Spinal cord (tissue), 10 donors: ENCODE measurements around the gene AIFM2. TPM values are rescaled to one million over a fixed set of nuclear protein-coding genes. Genes with fewer than 3 reads are reported as not detected.
"Not testable (repeated sequence)": the region's sequence is repeated elsewhere in the genome, so short reads cannot be mapped to it uniquely, and the experiment has no call there.

ENCODE experiments used
- DNase-seq, 6 donors: peaks; one replicate each; pipeline versions ENCODE4 v3.0.0 to v3.0.0-alpha.2; 2013 to 2015; ENCODE audit warnings: low spot score in 6 of 6, low read depth in 4 of 6
- H3K27ac ChIP-seq: one replicate; pipeline ENCODE4 v1.5.1; 2013; ENCODE audit warnings: low read depth, low read length, control low read depth
- H3K27me3 ChIP-seq: one replicate; pipeline ENCODE4 v1.6.1; 2013; ENCODE audit warnings: low read length; ENCODE audit not compliant: control insufficient read depth, insufficient read depth
- H3K36me3 ChIP-seq: one replicate; pipeline ENCODE4 v1.6.1; 2013; ENCODE audit warnings: low read length; ENCODE audit not compliant: control insufficient read depth, insufficient read depth
- H3K4me1 ChIP-seq: one replicate; pipeline ENCODE4 v1.6.1; 2013; ENCODE audit warnings: low read length; ENCODE audit not compliant: control insufficient read depth, insufficient read depth
- H3K4me3 ChIP-seq: one replicate; pipeline ENCODE4 v1.5.1; 2013; ENCODE audit warnings: low read depth, low read length, control low read depth
- H3K9me3 ChIP-seq: one replicate; pipeline ENCODE4 v1.6.1; 2013; ENCODE audit warnings: low read length; ENCODE audit not compliant: control insufficient read depth, insufficient read depth
- WGBS: methylation state at CpG from one replicate; pipeline ENCODE4 v1.1.5; 2013; ENCODE audit warnings: missing lambda C conversion rate; ENCODE audit not compliant: insufficient coverage; 5-methylcytosine and 5-hydroxymethylcytosine counted together
- polyA plus RNA-seq, 2 donors: library from polyadenylated mRNA; unstranded; fragments of 120-200 nt; gene quantifications; one replicate each; pipeline ENCODE4 v1.2.1, GENCODE V29; 2013; ENCODE audit not compliant: insufficient read length in 2 of 2
- total RNA-seq, 2 donors: library from RNA; depleted of rRNA in 1 of 2; stranded (reverse); fragments of 120-200 nt in 1 of 2; fragments of >200 nt in 1 of 2; gene quantifications; one replicate each; pipeline versions ENCODE4 v1.2.3 to v1.2.4, GENCODE V29; 2013 to 2014
- donor health status: healthy.

The AIFM2 gene
- total and polyA plus RNA-seq, 4 donors, result 3.3 to 7.8 (median 4.3) TPM

- H3K27ac ChIP-seq, result no peak overlapping the region
- H3K4me3 ChIP-seq, result no peak overlapping the region
- no peak for DNase-seq
- 100% methylated on average over 1 of the region's 1 CpG for WGBS
- peaks cover 13% of the 10 kb centered on the region for H3K36me3 ChIP-seq
- H3K27me3 ChIP-seq, result no peaks in the 10 kb centered on the region
- no peaks in the 10 kb centered on the region for H3K9me3 ChIP-seq
- no peaks in the 10 kb centered on the region for H3K4me1 ChIP-seq
These were observed 8.2 kb downstream of the AIFM2 start for GRCh38 chr10:70124415-70124814.

DNA sequence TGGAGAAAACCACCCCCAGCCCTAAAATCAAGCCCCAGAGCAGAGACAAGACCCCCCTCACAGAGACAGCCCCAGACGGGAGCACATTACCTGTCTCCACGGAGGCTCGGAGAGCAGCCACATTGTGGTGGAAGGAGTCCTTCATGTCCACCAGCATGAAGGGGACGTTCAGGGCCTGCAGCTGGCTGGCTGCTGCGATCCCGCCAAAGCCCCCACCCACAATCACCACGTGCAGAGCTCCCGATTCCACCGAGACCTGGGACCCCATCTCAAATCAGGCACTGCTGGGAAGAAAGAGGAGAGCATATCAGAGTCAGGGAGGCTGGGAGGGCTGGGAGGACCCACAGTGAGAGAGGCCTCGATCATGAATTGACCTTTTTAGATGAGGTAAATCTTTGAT is 8.8 kb downstream of the AIFM2 start:
- 60% methylated on average over 1 of the region's 10 CpGs for WGBS
- H3K36me3 ChIP-seq, result peaks cover 13% of the 10 kb centered on the region
- H3K27me3 ChIP-seq, result no peaks in the 10 kb centered on the region
- H3K4me3 ChIP-seq, result no peak overlapping the region
- DNase-seq, result no peak
- no peak overlapping the region for H3K27ac ChIP-seq
- no peaks in the 10 kb centered on the region for H3K4me1 ChIP-seq
- H3K9me3 ChIP-seq, result no peaks in the 10 kb centered on the region

- not testable (repeated sequence) for H3K27me3 ChIP-seq
- WGBS, result 92% methylated on average over 9 of the region's 9 CpGs
- H3K36me3 ChIP-seq, result peaks cover 13% of the 10 kb centered on the region
These were observed 9.5 kb downstream of the AIFM2 start for GRCh38 chr10:70123166-70123565.

GRCh38 chr10:70122742-70123141 is 9.9 kb downstream of the AIFM2 start:
- DNase-seq, result no peak
- Histone ChIP-seq H3K27ac (no peak overlapping the region), H3K27me3 (no peaks in the 10 kb centered on the region), H3K4me3 (no peak overlapping the region), H3K4me1 (no peaks in the 10 kb centered on the region), H3K9me3 (no peaks in the 10 kb centered on the region), H3K36me3 (peaks cover 13% of the 10 kb centered on the region)
- 100% methylated on average over 1 of the region's 5 CpGs for WGBS

More at GRCh38 chr10:70123166-70123565, 9.5 kb downstream of the AIFM2 start:
- not testable (repeated sequence) for H3K4me1 ChIP-seq, H3K9me3 ChIP-seq, H3K4me3 ChIP-seq, H3K27ac ChIP-seq, DNase-seq

- no peak for DNase-seq
- no peaks in the 10 kb centered on the region for H3K27me3 ChIP-seq
- peaks cover 20% of the 10 kb centered on the region for H3K36me3 ChIP-seq
- no peak overlapping the region for H3K4me3 ChIP-seq
- 94% methylated on average over 8 of the region's 11 CpGs for WGBS
- no peaks in the 10 kb centered on the region for H3K4me1 ChIP-seq
- H3K27ac ChIP-seq, result no peak overlapping the region
- H3K9me3 ChIP-seq, result no peaks in the 10 kb centered on the region
These were observed 11.2 kb downstream of the AIFM2 start for GRCh38 chr10:70121281-70121949.

GRCh38 chr10:70120417-70120816 is 12.2 kb downstream of the AIFM2 start:
- Histone ChIP-seq H3K9me3 (no peaks in the 10 kb centered on the region), H3K4me1 (no peaks in the 10 kb centered on the region), H3K36me3 (peaks cover 20% of the 10 kb centered on the region), H3K27me3 (no peaks in the 10 kb centered on the region), H3K27ac (no peak overlapping the region), H3K4me3 (no peak overlapping the region)
- DNase-seq, result no peak
- 96% methylated on average over 6 of the region's 6 CpGs for WGBS

- no peak overlapping the region for H3K27ac ChIP-seq
- H3K27me3 ChIP-seq, result no peaks in the 10 kb centered on the region
- H3K4me1 ChIP-seq, result no peaks in the 10 kb centered on the region
- no peak for DNase-seq
- WGBS, result 72% methylated on average over 8 of the region's 8 CpGs
- no peak overlapping the region for H3K4me3 ChIP-seq
- no peaks in the 10 kb centered on the region for H3K9me3 ChIP-seq
- H3K36me3 ChIP-seq, result peaks cover 25% of the 10 kb centered on the region
These were observed 13.0 kb downstream of the AIFM2 start for GRCh38 chr10:70119623-70120022.

DNA sequence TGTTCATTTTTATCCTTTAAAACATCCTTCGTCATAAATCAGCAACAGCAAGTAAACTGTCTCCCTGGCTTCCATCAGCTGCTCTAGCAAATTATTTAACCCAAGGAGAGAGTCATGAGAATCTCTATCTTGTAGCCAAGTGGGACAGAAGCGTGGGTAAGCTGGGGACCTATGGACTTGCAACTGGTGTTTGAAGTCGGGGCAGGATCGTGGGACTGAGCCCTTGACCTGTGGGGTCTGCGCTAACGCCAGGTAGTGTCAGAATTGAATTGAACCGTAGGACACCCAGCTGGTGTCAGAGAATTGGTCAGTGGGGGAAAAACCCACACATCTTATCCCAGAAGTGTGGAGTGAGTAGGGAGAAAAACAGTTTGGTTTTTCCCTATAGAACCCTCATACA is 13.4 kb downstream of the AIFM2 start:
- H3K9me3 ChIP-seq, result no peaks in the 10 kb centered on the region
- no peak overlapping the region for H3K27ac ChIP-seq
- no peak for DNase-seq
- H3K4me3 ChIP-seq, result no peak overlapping the region
- no peaks in the 10 kb centered on the region for H3K27me3 ChIP-seq
- no peaks in the 10 kb centered on the region for H3K4me1 ChIP-seq
- WGBS, result 93% methylated on average over 4 of the region's 7 CpGs
- H3K36me3 ChIP-seq, result peaks cover 28% of the 10 kb centered on the region

DNA sequence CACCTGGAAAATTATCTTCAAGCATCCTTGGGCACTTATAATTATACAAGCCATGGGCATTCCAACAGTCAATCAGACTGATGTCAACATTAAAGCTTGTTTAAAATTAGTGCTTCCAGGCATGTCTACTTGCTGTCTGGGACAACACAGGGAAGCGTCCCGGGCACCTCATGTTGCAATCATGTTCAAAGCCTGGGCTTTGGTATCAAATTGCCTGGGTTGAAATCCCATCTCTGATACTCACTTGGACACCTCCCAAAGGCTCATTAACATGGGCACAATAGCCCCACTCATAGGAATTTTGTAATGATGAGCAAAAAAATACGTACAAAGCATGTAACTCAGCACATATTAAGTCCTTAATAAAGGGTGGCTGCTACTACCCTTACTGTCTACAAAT is 14.4 kb downstream of the AIFM2 start:
- no peak overlapping the region for H3K27ac ChIP-seq
- no peak for DNase-seq
- H3K4me3 ChIP-seq, result no peak overlapping the region
- WGBS, result 95% methylated on average over 2 of the region's 3 CpGs
- H3K9me3 ChIP-seq, result no peaks in the 10 kb centered on the region
- H3K27me3 ChIP-seq, result no peaks in the 10 kb centered on the region
- H3K4me1 ChIP-seq, result no peaks in the 10 kb centered on the region
- peaks cover 38% of the 10 kb centered on the region for H3K36me3 ChIP-seq

GRCh38 chr10:70117646-70118045 is 15.0 kb downstream of the AIFM2 start:
- Histone ChIP-seq H3K36me3 (peaks cover 43% of the 10 kb centered on the region), H3K4me1 (no peaks in the 10 kb centered on the region), H3K27me3 (no peaks in the 10 kb centered on the region), H3K27ac (no peak overlapping the region), H3K9me3 (no peaks in the 10 kb centered on the region), H3K4me3 (no peak overlapping the region)
- no peak for DNase-seq
- 92% methylated on average over 6 of the region's 10 CpGs for WGBS
